HEK293 (cell line): ENCODE data around the gene C12orf57.

ENCODE experiments used
- ATF2 ChIP-seq: fragments of 450-650 bp; formaldehyde crosslinking; IDR thresholded peaks from 2 replicates; pipeline ENCODE4 v1.5.1; 2016; ENCODE audit warnings: missing biosample characterization, missing genetic modification characterization, low read depth
- CTCF ChIP-seq: fragments of 450-650 bp; formaldehyde crosslinking; IDR thresholded peaks from 2 replicates; pipeline ENCODE4 v1.5.1; 2016; ENCODE audit warnings: missing biosample characterization, missing genetic modification characterization
- REST ChIP-seq: fragments of 450-650 bp; formaldehyde crosslinking; IDR thresholded peaks from 2 replicates; pipeline ENCODE4 v1.5.1; 2016; ENCODE audit warnings: missing biosample characterization, missing genetic modification characterization
- ZBTB11 ChIP-seq: fragments of 450-650 bp; formaldehyde crosslinking; conservative IDR thresholded peaks from 2 replicates; pipeline ENCODE4 v1.5.1; 2016; ENCODE audit warnings: low read depth, missing biosample characterization, missing genetic modification characterization
- ZEB2 ChIP-seq: fragments of 450-650 bp; formaldehyde crosslinking; IDR thresholded peaks from 2 replicates; pipeline ENCODE4 v1.5.1; 2016; ENCODE audit warnings: missing biosample characterization, missing genetic modification characterization
- ZNF138 ChIP-seq: fragments of 450-650 bp; formaldehyde crosslinking; IDR thresholded peaks from 2 replicates; pipeline ENCODE4 v1.5.1; 2016; ENCODE audit warnings: missing biosample characterization, missing genetic modification characterization, borderline replicate concordance
- ZNF274 ChIP-seq, 2 experiments: fragments of 200-500 bp in 1 of 2; fragments of 450-650 bp in 1 of 2; sonication (Bioruptor generic) in 1 of 2; formaldehyde crosslinking in 1 of 2; IDR thresholded peaks; 2 replicates each; pipeline versions ENCODE4 v1.5.1 to v1.6.1; 2014 to 2016; ENCODE audit warnings: borderline replicate concordance in 1 of 2, inconsistent platforms in 1 of 2, low read length in 1 of 2, missing biosample characterization in 1 of 2, missing genetic modification characterization in 1 of 2
- ZNF37A ChIP-seq: fragments of 450-650 bp; IDR thresholded peaks from 2 replicates; pipeline ENCODE4 v1.5.1; 2018; ENCODE audit warnings: missing biosample characterization, missing genetic modification characterization
- ZNF426 ChIP-seq: fragments of 450-650 bp; formaldehyde crosslinking; IDR thresholded peaks from 2 replicates; pipeline ENCODE4 v1.5.1; 2017; ENCODE audit warnings: missing biosample characterization, missing genetic modification characterization, mild to moderate bottlenecking, inconsistent platforms, moderate library complexity
- ZNF529 ChIP-seq: fragments of 450-650 bp; formaldehyde crosslinking; IDR thresholded peaks from 2 replicates; pipeline ENCODE4 v1.5.1; 2017; ENCODE audit warnings: missing genetic modification characterization, missing biosample characterization; ENCODE audit not compliant: insufficient replicate concordance
- ZNF626 ChIP-seq: fragments of 450-650 bp; sonication (Bioruptor Pico); formaldehyde crosslinking; IDR thresholded peaks from 2 replicates; pipeline ENCODE4 v1.5.1; 2018; ENCODE audit warnings: missing biosample characterization, missing genetic modification characterization, inconsistent platforms
- ZNF768 ChIP-seq: fragments of 450-650 bp; formaldehyde crosslinking; IDR thresholded peaks from 2 replicates; pipeline ENCODE4 v1.5.1; 2018; ENCODE audit warnings: missing biosample characterization, mild to moderate bottlenecking, missing genetic modification characterization
- ZNF785 ChIP-seq: fragments of 450-650 bp; formaldehyde crosslinking; IDR thresholded peaks from 2 replicates; pipeline ENCODE4 v1.5.1; 2016; ENCODE audit warnings: missing biosample characterization, missing genetic modification characterization

- TF ChIP-seq ZNF138 (tag by site-specific recombination): no peak
- TF ChIP-seq ZNF529 (tag by site-specific recombination): no peak
- no peak for TF ChIP-seq ATF2 (tag by site-specific recombination)
- no peak for TF ChIP-seq ZNF274 (IDR thresholded peaks at IDR 0.05; ENCODE audit: low read length)
- no peak for TF ChIP-seq ZNF274 (tag by site-specific recombination; IDR thresholded peaks at IDR 0.05; ENCODE audit: borderline replicate concordance)
- TF ChIP-seq ZEB2 (tag by site-specific recombination): no peak
- no peak for TF ChIP-seq CTCF
- TF ChIP-seq ZNF768 (tag by site-specific recombination): no peak
- no peak for TF ChIP-seq ZNF426 (tag by site-specific recombination)
- no peak for TF ChIP-seq ZNF626 (tag by site-specific recombination)
- no peak for TF ChIP-seq REST (tag by site-specific recombination)
- no peak for TF ChIP-seq ZBTB11
- TF ChIP-seq ZNF785 (tag by site-specific recombination): no peak
- no peak for TF ChIP-seq ZNF37A (tag by site-specific recombination)
Observed at GRCh38 chr12:6968426-6968825, 24.6 kb downstream of the C12orf57 start.
